Testis (tissue), 5 donors: ENCODE measurements around the gene ABHD17A. TPM values are rescaled to one million over a fixed set of nuclear protein-coding genes. Genes with fewer than 3 reads are reported as not detected.
A peak's percentile ranks its signal among the peaks of the same experiment; 100 is the strongest.
"Not testable (repeated sequence)": the region's sequence is repeated elsewhere in the genome, so short reads cannot be mapped to it uniquely, and the experiment has no call there.

ENCODE experiments used
- DNase-seq: peaks from one replicate; pipeline ENCODE4 v3.0.0-alpha.2; 2019
- H3K27ac ChIP-seq, 2 donors: fragments of 200-600 bp; sonication (generic); one replicate each; pipeline ENCODE4 v1.5.1; 2019
- H3K27me3 ChIP-seq: fragments of 200-600 bp; sonication (generic); one replicate; pipeline ENCODE4 v1.5.1; 2019
- H3K36me3 ChIP-seq: fragments of 200-600 bp; sonication (generic); one replicate; pipeline ENCODE4 v1.5.1; 2017; ENCODE audit warnings: low read depth; ENCODE audit errors: missing control alignments
- H3K4me1 ChIP-seq: fragments of 200-600 bp; sonication (generic); one replicate; pipeline ENCODE4 v1.5.1; 2019
- H3K4me3 ChIP-seq, 2 donors: fragments of 200-600 bp; sonication (generic); one replicate each; pipeline ENCODE4 v1.5.1; 2017 to 2019
- H3K9me3 ChIP-seq: fragments of 200-600 bp; sonication (generic); one replicate; pipeline ENCODE4 v1.5.1; 2017
- POLR2A ChIP-seq: fragments of 450-650 bp; IDR thresholded peaks from one replicate; pipeline ENCODE4 v1.6.1; 2017; ENCODE audit warnings: antibody characterized with exemption, mild to moderate bottlenecking, moderate library complexity
- WGBS, 2 donors: methylation state at CpG; one replicate each; pipeline ENCODE4 v1.1.5; 2018; 5-methylcytosine and 5-hydroxymethylcytosine counted together
- intact Hi-C: fragments of 100-400 bp; cut with DNase I; formaldehyde crosslinking; loops from one replicate; pipeline ENCODE4 v1.15.1; 2023; ENCODE audit warnings: low total_unique reads
- long read RNA-seq, 2 donors: transcript quantifications; one replicate each; lab custom pipeline, GENCODE V29; 2026
- polyA plus RNA-seq: library from polyadenylated mRNA; stranded (reverse); fragments of 350-450 nt; fragmentation: Illumina TruSeq; extraction: RNeasy Lipid Tissue Mini Kit (QIAGEN cat#74804); gene quantifications from one replicate; pipeline ENCODE4 v1.2.3, GENCODE V29; 2014; ENCODE audit warnings: low read depth, low replicate concordance; ENCODE audit not compliant: insufficient read depth
- total RNA-seq, 2 donors: library from RNA; depleted of rRNA; stranded (reverse); fragments of >200 nt; gene quantifications; one replicate each; pipeline ENCODE4 v1.2.3, GENCODE V29; 2016
- TF ChIP-seq, protein P1 (sequence below), 3 experiments: fragments of 450-650 bp in 2 of 3; fragments of 200-600 bp in 1 of 3; sonication (generic) in 1 of 3; IDR thresholded peaks; one replicate each; pipeline ENCODE4 v1.5.1; 2016 to 2019; ENCODE audit warnings: antibody characterized with exemption in 3 of 3, mild to moderate bottlenecking in 2 of 3, moderate library complexity in 1 of 3

The ABHD17A gene
- total RNA-seq (100 to 1,000 TPM; 127 to 140 TPM), polyA plus RNA-seq (51.1 TPM)
- long read RNA-seq, donor 1, transcript ABHD17A-202 (5 exons, 1,757 nt): major isoform, 32 of 50 reads
- long read RNA-seq, donor 1, partial matches to known transcripts: 18 of 50 reads
- long read RNA-seq, donor 1, other reads (novel, unspliced or antisense): 0 of 50 reads
- long read RNA-seq, donor 2, transcript ABHD17A-202 (5 exons, 1,757 nt): major isoform, 27 of 27 reads
- long read RNA-seq, donor 2, partial matches to known transcripts: 0 of 27 reads
- long read RNA-seq, donor 2, other reads (novel, unspliced or antisense): 0 of 27 reads

DNA sequence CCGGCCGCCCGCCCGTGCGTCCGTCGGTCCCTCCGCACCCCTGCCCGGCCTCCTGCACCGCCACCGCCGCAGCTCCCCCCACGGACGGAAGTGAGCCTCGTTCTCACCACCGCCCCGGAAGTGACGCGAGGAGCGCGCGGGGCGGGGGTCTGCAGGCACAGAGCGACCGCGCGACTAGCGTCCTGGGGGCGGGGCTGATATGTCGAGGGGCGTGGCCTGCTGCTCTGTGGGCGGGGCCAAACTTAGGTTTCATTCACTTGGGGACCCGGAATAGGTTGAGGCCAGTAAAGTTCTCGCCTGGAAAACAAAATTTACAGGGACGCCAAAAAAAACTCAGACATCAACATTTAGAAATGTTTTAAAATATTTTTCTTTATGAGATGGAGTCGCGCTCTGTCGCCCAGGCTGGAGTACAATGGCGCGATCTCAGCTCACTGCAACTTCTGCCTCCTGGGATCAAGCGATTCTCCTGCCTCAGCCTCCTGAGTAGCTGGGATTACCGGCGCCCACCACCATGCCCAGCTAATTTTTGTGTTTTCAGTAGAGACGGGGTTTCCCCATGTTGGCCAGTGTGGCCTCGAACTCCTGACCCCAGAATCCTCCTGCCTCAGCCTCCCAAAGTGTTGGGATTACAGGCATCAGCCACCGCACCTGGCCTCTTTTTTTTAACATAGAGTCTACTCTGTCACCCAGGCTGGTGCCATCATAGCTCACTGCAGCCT, at the start of gene ABHD17A:
Gene ABHD17A, minus strand, starts transcription at position 99 of the 722 bp plus-strand sequence. CDS start 3,930 bp downstream, outside the sequence.
- H3K9me3 ChIP-seq, H3K36me3 ChIP-seq, H3K27me3 ChIP-seq, intact Hi-C loops: not testable (repeated sequence)
- DNase-seq: peak; percentile 96
- TF ChIP-seq POLR2A: peak; percentile 72
- WGBS, 2 donors: 22 to 30% methylated on average over 23 to 34 of the region's 46 CpGs
- Histone ChIP-seq H3K27ac (peak within 1 kb of the TSS; percentile 27 to 85), H3K4me3 (peak within 1 kb of the TSS; percentile 89), H3K4me1 (peaks cover 36% of the 10 kb centered on the region)

DNA sequence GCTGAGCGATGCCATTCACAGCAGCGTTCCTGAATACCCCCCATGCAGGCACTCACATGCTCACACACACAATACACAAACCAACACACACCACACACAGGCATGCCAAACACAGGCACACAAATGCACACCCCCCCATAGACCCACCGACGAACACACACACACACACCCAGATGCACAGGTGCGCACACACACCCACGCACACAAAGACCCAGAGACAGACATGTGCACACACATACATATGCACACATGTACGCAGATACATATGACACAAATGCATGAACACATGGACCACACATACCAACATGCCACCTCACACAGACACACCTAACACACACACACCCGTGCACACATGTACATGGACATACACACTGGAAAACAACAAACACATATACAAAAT, 48.6 kb upstream of the ABHD17A start:
- Histone ChIP-seq H3K4me1 (peaks cover 9% of the 10 kb centered on the region), H3K27ac (no peak overlapping the region), H3K36me3 (no peaks in the 10 kb centered on the region), H3K9me3 (no peaks in the 10 kb centered on the region), H3K4me3 (no peak overlapping the region), H3K27me3 (no peaks in the 10 kb centered on the region)
- intact Hi-C loops: no loop called here
- WGBS, 2 donors: 92 to 93% methylated on average over 6 to 8 of the region's 8 CpGs
- no peak for TF ChIP-seq POLR2A
- TF ChIP-seq, protein P1, sequence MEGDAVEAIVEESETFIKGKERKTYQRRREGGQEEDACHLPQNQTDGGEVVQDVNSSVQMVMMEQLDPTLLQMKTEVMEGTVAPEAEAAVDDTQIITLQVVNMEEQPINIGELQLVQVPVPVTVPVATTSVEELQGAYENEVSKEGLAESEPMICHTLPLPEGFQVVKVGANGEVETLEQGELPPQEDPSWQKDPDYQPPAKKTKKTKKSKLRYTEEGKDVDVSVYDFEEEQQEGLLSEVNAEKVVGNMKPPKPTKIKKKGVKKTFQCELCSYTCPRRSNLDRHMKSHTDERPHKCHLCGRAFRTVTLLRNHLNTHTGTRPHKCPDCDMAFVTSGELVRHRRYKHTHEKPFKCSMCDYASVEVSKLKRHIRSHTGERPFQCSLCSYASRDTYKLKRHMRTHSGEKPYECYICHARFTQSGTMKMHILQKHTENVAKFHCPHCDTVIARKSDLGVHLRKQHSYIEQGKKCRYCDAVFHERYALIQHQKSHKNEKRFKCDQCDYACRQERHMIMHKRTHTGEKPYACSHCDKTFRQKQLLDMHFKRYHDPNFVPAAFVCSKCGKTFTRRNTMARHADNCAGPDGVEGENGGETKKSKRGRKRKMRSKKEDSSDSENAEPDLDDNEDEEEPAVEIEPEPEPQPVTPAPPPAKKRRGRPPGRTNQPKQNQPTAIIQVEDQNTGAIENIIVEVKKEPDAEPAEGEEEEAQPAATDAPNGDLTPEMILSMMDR (IDR thresholded peaks at IDR 0.05): no peak
- DNase-seq: no peak

DNA sequence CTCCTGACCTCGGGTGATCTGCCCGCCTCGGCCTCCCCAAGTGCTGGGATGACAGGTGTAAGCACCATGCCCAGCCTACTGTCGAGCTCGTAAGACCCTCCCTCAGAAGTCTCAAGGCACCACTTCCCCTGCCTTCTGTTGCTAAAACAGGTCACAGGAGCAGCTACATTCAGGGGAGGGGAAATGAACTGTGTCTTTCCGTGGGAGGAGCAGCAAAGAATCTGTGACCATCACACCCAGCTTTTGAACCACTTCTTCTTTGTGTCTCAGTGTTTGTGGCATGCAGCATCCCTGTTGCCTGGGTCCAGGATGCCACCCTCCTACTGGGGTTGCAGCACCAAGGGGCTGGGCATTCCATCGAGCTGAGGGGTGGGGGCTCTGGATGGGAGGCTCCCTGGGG, 47.9 kb upstream of the ABHD17A start:
- no peak for DNase-seq
- no peaks in the 10 kb centered on the region for H3K9me3 ChIP-seq
- H3K36me3 ChIP-seq: no peaks in the 10 kb centered on the region
- TF ChIP-seq, protein P1 (IDR thresholded peaks at IDR 0.05): no peak
- TF ChIP-seq POLR2A: no peak
- H3K4me3 ChIP-seq: no peak overlapping the region
- peaks cover 9% of the 10 kb centered on the region for H3K4me1 ChIP-seq
- intact Hi-C loops: no loop called here
- 84 to 86% methylated on average over 5 to 7 of the region's 7 CpGs for WGBS, 2 donors
- no peak overlapping the region for H3K27ac ChIP-seq
- no peaks in the 10 kb centered on the region for H3K27me3 ChIP-seq

DNA sequence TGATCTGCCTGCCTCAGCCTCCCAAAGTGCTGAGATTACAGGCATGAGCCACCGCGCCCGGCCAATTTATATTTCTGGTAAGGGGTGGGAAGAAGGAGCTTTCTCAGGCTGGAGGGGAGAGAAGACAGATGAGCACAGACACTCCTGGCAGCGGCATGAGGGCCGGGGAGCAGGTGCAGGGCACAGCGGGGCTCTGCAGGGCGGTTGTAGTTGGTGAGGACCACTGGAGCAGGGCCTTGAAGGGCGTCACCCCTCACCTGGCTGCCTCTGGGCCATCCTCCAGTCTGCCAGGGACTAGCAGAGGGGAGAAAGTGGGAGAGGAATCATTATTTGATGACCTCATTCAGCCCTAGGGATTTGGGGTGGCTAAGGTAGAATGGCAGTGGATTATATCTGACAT, 47.1 kb upstream of the ABHD17A start:
- Histone ChIP-seq H3K27ac (no peak overlapping the region), H3K36me3 (no peaks in the 10 kb centered on the region), H3K9me3 (no peaks in the 10 kb centered on the region), H3K4me1 (peaks cover 9% of the 10 kb centered on the region), H3K27me3 (no peaks in the 10 kb centered on the region), H3K4me3 (no peak overlapping the region)
- no peak for DNase-seq
- WGBS, 2 donors: 88 to 90% methylated on average over 8 of the region's 8 CpGs
- intact Hi-C loops: no loop called here
- TF ChIP-seq, protein P1 (IDR thresholded peaks at IDR 0.05): no peak

DNA sequence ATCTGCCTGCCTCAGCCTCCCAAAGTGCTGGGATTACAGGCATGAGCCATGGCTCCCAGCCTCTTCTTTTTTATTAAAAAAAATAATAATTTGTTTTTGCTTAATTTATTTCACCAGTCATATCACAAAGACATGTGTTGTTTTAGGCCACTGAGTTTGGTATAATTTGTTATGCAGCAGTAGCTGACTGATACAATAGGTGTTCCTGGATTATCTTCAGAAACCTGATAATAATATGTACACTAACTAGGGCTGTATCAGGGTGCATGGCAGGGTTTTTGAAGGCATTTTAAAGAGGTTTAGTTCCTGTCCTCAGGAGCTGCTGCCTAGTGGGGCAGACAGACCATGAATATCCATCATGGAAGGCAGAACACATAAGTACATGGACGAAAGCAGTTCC, 46.1 kb upstream of the ABHD17A start:
- H3K27ac ChIP-seq: no peak overlapping the region
- no peaks in the 10 kb centered on the region for H3K36me3 ChIP-seq
- no peaks in the 10 kb centered on the region for H3K9me3 ChIP-seq
- no peaks in the 10 kb centered on the region for H3K27me3 ChIP-seq
- peaks cover 9% of the 10 kb centered on the region for H3K4me1 ChIP-seq
- intact Hi-C loops: no loop called here
- no peak overlapping the region for H3K4me3 ChIP-seq
- WGBS, 2 donors: 100% methylated on average over 1 of the region's 1 CpG
- TF ChIP-seq, protein P1 (IDR thresholded peaks at IDR 0.05): no peak
- no peak for TF ChIP-seq POLR2A
- DNase-seq: no peak
